ENCODE results near the gene IGSF21. TPM values are rescaled to one million over a fixed set of nuclear protein-coding genes. Genes with fewer than 3 reads are reported as not detected.

Gene IGSF21
- total and polyA plus RNA-seq, 12 donors = 0.18 to 16.4 (median 7.0) TPM

- peaks cover 44% of the 10 kb centered on the region for H3K27me3 ChIP-seq
- 0 to 3% (median 1%) methylated on average over 2 to 60 of the region's 60 CpGs for WGBS, 4 donors
Measured at GRCh38 chr1:18109756-18110597, 2.4 kb downstream of the IGSF21 start.

GRCh38 chr1:18110598-18110939 is 3.0 kb downstream of the IGSF21 start:
- no peak for TF ChIP-seq CTCF (IDR thresholded peaks at IDR 0.05)
- no peak for TF ChIP-seq POLR2A (IDR thresholded peaks at IDR 0.05)
- H3K36me3 ChIP-seq (replicated peaks in 1 of 2) = no peaks in the 10 kb centered on the region
- peaks cover 44% of the 10 kb centered on the region for H3K27me3 ChIP-seq
- H3K9me3 ChIP-seq (replicated peaks in 1 of 3) = no peaks in the 10 kb centered on the region
- WGBS, 4 donors = 3% methylated on average over 7 to 17 of the region's 17 CpGs; no CpG with 5 or more reads in 1 of the 4 donors
- peak overlapping the region in 1 of 4 donors; percentile 39 for H3K4me3 ChIP-seq
- H3K4me1 ChIP-seq (replicated peaks in 1 of 2) = peaks cover 0 to 3% of the 10 kb centered on the region in 2 donors
- H3K27ac ChIP-seq = peak overlapping the region in 2 of 5 donors; percentile 63 to 66
- DNase-seq = no peak
- intact Hi-C loops (cut with DNase I) = no loop called here

More at GRCh38 chr1:18109756-18110597, 2.4 kb downstream of the IGSF21 start:
- Histone ChIP-seq H3K4me1 (replicated peaks in 1 of 2) (peaks cover 0 to 3% of the 10 kb centered on the region in 2 donors), H3K36me3 (replicated peaks in 1 of 2) (no peaks in the 10 kb centered on the region), H3K4me3 (peak overlapping the region in 1 of 4 donors; percentile 39), H3K9me3 (replicated peaks in 1 of 3) (no peaks in the 10 kb centered on the region), H3K27ac (peak overlapping the region in 2 of 5 donors; percentile 63 to 66)
- intact Hi-C loops (cut with DNase I) = no loop called here
- TF ChIP-seq CTCF (IDR thresholded peaks at IDR 0.05) (peak in 3 of 6 experiments; percentile 28 to 42 (median 38)), POLR2A (IDR thresholded peaks at IDR 0.05) (no peak)
- DNase-seq = peak; percentile 24 to 79 (median 34)

- H3K36me3 ChIP-seq (replicated peaks in 1 of 2) = no peaks in the 10 kb centered on the region
- H3K4me3 ChIP-seq = peak overlapping the region in 1 of 4 donors; percentile 39
- WGBS, 4 donors = 4 to 16% (median 7%) methylated on average over 9 to 30 of the region's 30 CpGs
- DNase-seq = peak in 1 of 7 donors; percentile 26
- peaks cover 44% of the 10 kb centered on the region for H3K27me3 ChIP-seq
- intact Hi-C loops (cut with DNase I) = no loop called here
- no peaks in the 10 kb centered on the region for H3K9me3 ChIP-seq (replicated peaks in 1 of 3)
- peaks cover 0 to 3% of the 10 kb centered on the region in 2 donors for H3K4me1 ChIP-seq (replicated peaks in 1 of 2)
- TF ChIP-seq POLR2A (IDR thresholded peaks at IDR 0.05) (no peak), CTCF (IDR thresholded peaks at IDR 0.05) (no peak)
- peak overlapping the region in 2 of 5 donors; percentile 63 to 66 for H3K27ac ChIP-seq
Measured at GRCh38 chr1:18110968-18111367, 3.4 kb downstream of the IGSF21 start.

DNA sequence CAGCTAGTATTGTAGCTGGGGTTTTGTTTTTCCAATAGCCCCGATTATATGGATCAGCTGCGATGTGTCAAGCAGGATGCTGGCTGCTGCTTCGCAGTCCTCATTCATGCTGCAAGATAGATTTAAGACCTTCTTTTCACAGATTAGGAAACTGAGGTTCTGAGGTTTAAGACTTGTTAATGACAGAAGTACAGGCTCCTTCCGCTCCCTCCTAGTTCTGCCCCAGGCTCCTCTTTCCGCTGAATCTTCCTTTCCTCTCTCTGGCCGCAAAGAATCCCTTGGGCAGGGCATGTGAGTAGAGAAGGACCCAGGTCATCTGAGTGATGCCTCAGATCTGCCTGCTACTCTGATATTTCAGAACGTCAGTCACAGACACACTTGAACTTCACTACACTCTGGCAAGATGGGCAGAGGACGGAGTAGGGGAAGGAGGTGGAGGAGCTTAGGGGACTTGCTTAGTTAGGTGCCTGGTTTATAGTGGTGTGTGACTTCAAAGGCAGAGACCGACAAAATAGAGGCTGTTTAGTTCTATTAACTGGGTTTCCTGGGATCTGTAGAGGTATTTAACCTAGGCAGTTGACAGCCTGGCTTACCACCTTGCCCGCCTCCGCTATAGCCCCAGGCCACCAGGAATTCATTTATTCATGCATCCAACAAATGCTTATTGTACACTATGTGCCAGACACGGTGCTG is 4.2 kb downstream of the IGSF21 start:
- WGBS, 4 donors = 54 to 61% (median 56%) methylated on average over 11 to 12 of the region's 12 CpGs
- Histone ChIP-seq H3K4me3 (no peak overlapping the region), H3K9me3 (replicated peaks in 1 of 3) (no peaks in the 10 kb centered on the region), H3K36me3 (replicated peaks in 1 of 2) (no peaks in the 10 kb centered on the region), H3K27ac (no peak overlapping the region), H3K27me3 (peaks cover 44% of the 10 kb centered on the region), H3K4me1 (replicated peaks in 1 of 2) (peaks cover 0 to 3% of the 10 kb centered on the region in 2 donors)
- TF ChIP-seq POLR2A (IDR thresholded peaks at IDR 0.05) = no peak
- no peak for TF ChIP-seq CTCF (IDR thresholded peaks at IDR 0.05)
- intact Hi-C loops (cut with DNase I) = no loop called here
- no peak for DNase-seq
